ENCODE data around the gene UMOD.

The UMOD gene

GRCh38 chr16:20323591-20324117 lies 28.9 kb downstream of the UMOD start:
- TF ChIP-seq ZFP30 (CRISPR knock-in tag; IDR thresholded peaks at IDR 0.05), result no peak
- no peak for TF ChIP-seq CSRNP3 (CRISPR knock-in tag; IDR thresholded peaks at IDR 0.05)
- TF ChIP-seq ESRRG (CRISPR knock-in tag; IDR thresholded peaks at IDR 0.05), result no peak
- TF ChIP-seq PATZ1 (CRISPR knock-in tag; IDR thresholded peaks at IDR 0.05; ENCODE audit: borderline replicate concordance), result no peak
- TF ChIP-seq CSDC2 (CRISPR knock-in tag; IDR thresholded peaks at IDR 0.05), result no peak
- no peak for TF ChIP-seq OSR1 (CRISPR knock-in tag; IDR thresholded peaks at IDR 0.05)
- no peak for TF ChIP-seq BACH2 (CRISPR knock-in tag; IDR thresholded peaks at IDR 0.05; ENCODE audit: borderline replicate concordance)
- no peak for TF ChIP-seq ZNF8 (CRISPR knock-in tag; IDR thresholded peaks at IDR 0.05)
- no peak for TF ChIP-seq ZNF565 (CRISPR knock-in tag; conservative IDR thresholded peaks at IDR 0.05; ENCODE audit: low read depth)

GRCh38 chr16:20322696-20323095 lies 29.8 kb downstream of the UMOD start:
- TF ChIP-seq ARNTL (CRISPR knock-in tag; IDR thresholded peaks at IDR 0.05; ENCODE audit: borderline replicate concordance, low read depth) (no peak), ZNF70 (CRISPR knock-in tag; IDR thresholded peaks at IDR 0.05) (no peak), GLIS3 (CRISPR knock-in tag; IDR thresholded peaks at IDR 0.05) (no peak), ZC3H10 (CRISPR knock-in tag; IDR thresholded peaks at IDR 0.05) (no peak), ESRRG (CRISPR knock-in tag; IDR thresholded peaks at IDR 0.05) (no peak), ZNF8 (CRISPR knock-in tag; IDR thresholded peaks at IDR 0.05) (no peak), PATZ1 (CRISPR knock-in tag; IDR thresholded peaks at IDR 0.05; ENCODE audit: borderline replicate concordance) (no peak), BACH2 (CRISPR knock-in tag; IDR thresholded peaks at IDR 0.05; ENCODE audit: borderline replicate concordance) (no peak), TCF4 (CRISPR knock-in tag; IDR thresholded peaks at IDR 0.05; ENCODE audit: borderline replicate concordance) (no peak), OSR1 (CRISPR knock-in tag; IDR thresholded peaks at IDR 0.05) (no peak), CREB5 (CRISPR knock-in tag; IDR thresholded peaks at IDR 0.05; ENCODE audit: low read depth) (no peak), SNAI2 (CRISPR knock-in tag; IDR thresholded peaks at IDR 0.05) (no peak), ZFP3 (CRISPR knock-in tag; IDR thresholded peaks at IDR 0.05) (no peak), CSRNP3 (CRISPR knock-in tag; IDR thresholded peaks at IDR 0.05) (no peak), CSDC2 (CRISPR knock-in tag; IDR thresholded peaks at IDR 0.05) (no peak), TSHZ2 (CRISPR knock-in tag; IDR thresholded peaks at IDR 0.05) (no peak), ISL1 (CRISPR knock-in tag; IDR thresholded peaks at IDR 0.05) (no peak), PPARA (CRISPR knock-in tag; IDR thresholded peaks at IDR 0.05; ENCODE audit: borderline replicate concordance) (no peak)
- no peak for ATAC-seq

More at GRCh38 chr16:20323591-20324117, 28.9 kb downstream of the UMOD start:
- no peak for ATAC-seq
